ENCODE data around the gene EIF4E1B.

EIF4E1B gene

GRCh38 chr5:176658817-176659511 lies 28.5 kb downstream of the EIF4E1B start:
- H3K9ac ChIP-seq = peak overlapping the region in 10 of 11 experiments; percentile 13 to 68 (median 50); a peak in 15 of 22 replicates
- peak overlapping the region; percentile 88 to 100 (median 97) for H3K4me2 ChIP-seq
- peak in 2 of 11 experiments; percentile 22 to 29; a peak in 1 of 22 replicates for TF ChIP-seq Cebpa-rat (IDR thresholded peaks at IDR 0.05)

GRCh38 chr5:176659512-176659839 lies 29.0 kb downstream of the EIF4E1B start:
- peak overlapping the region in 5 of 11 experiments; percentile 35 to 60 (median 41); a peak in 5 of 22 replicates for H3K9ac ChIP-seq
- H3K9me3 ChIP-seq (replicated peaks in 1 of 11) = no peaks in the 10 kb centered on the region
- peaks cover 0 to 33% (median 26%) of the 10 kb centered on the region in 11 experiments; a peak in 20 of 22 replicates for H3K36me3 ChIP-seq
- H3K27me3 ChIP-seq = 0 out of 22 replicates have a peak, but pooled peaks cover 0 to 3% (median 0%) of the 10 kb centered on the region in 11 experiments
- no peak overlapping the region; a peak in 1 of 20 replicates for H3K4me3 ChIP-seq
- TF ChIP-seq Cebpa-rat (IDR thresholded peaks at IDR 0.05) = no peak
- peaks cover 15 to 65% (median 40%) of the 10 kb centered on the region in 10 experiments for H3K4me1 ChIP-seq
- peaks cover 12 to 78% (median 36%) of the 10 kb centered on the region in 11 experiments; a peak in 18 of 22 replicates for H4K20me1 ChIP-seq
- peak overlapping the region; percentile 88 to 100 (median 97) for H3K4me2 ChIP-seq
- H3K27ac ChIP-seq = peak overlapping the region in 6 of 11 experiments; percentile 11 to 77 (median 46); a peak in 5 of 22 replicates

More at GRCh38 chr5:176658817-176659511, 28.5 kb downstream of the EIF4E1B start:
- Histone ChIP-seq H3K36me3 (peaks cover 0 to 38% (median 30%) of the 10 kb centered on the region in 11 experiments; a peak in 20 of 22 replicates), H4K20me1 (peaks cover 17 to 82% (median 41%) of the 10 kb centered on the region in 11 experiments; a peak in 19 of 22 replicates), H3K27me3 (0 out of 22 replicates have a peak, but pooled peaks cover 0 to 3% (median 0%) of the 10 kb centered on the region in 11 experiments), H3K9me3 (replicated peaks in 1 of 11) (no peaks in the 10 kb centered on the region), H3K27ac (peak overlapping the region in 8 of 11 experiments; percentile 17 to 77 (median 52); a peak in 13 of 22 replicates), H3K4me3 (peak overlapping the region; percentile 0 to 63 (median 44); a peak in 17 of 20 replicates), H3K4me1 (peaks cover 15 to 70% (median 45%) of the 10 kb centered on the region in 10 experiments)

GRCh38 chr5:176659860-176660461 lies 29.5 kb downstream of the EIF4E1B start:
- Histone ChIP-seq H3K27ac (no peak overlapping the region), H3K4me2 (peak overlapping the region in 1 of 11 experiments; percentile 25; a peak in 1 of 22 replicates), H3K9me3 (replicated peaks in 1 of 11) (no peaks in the 10 kb centered on the region), H3K36me3 (peaks cover 0 to 28% (median 21%) of the 10 kb centered on the region in 11 experiments; a peak in 20 of 22 replicates), H3K4me3 (no peak overlapping the region), H3K27me3 (0 out of 22 replicates have a peak, but pooled peaks cover 0 to 3% (median 0%) of the 10 kb centered on the region in 11 experiments), H3K4me1 (peaks cover 15 to 60% (median 37%) of the 10 kb centered on the region in 10 experiments), H3K9ac (no peak overlapping the region; a peak in 1 of 22 replicates), H4K20me1 (peaks cover 9 to 73% (median 32%) of the 10 kb centered on the region in 11 experiments; a peak in 18 of 22 replicates)
- no peak for TF ChIP-seq Cebpa-rat (IDR thresholded peaks at IDR 0.05)

GRCh38 chr5:176660530-176660859 lies 30.0 kb downstream of the EIF4E1B start:
- H3K27me3 ChIP-seq = 0 out of 22 replicates have a peak, but pooled peaks cover 0 to 3% (median 0%) of the 10 kb centered on the region in 11 experiments
- no peak overlapping the region for H3K27ac ChIP-seq
- H3K36me3 ChIP-seq = peaks cover 0 to 23% (median 16%) of the 10 kb centered on the region in 11 experiments; a peak in 20 of 22 replicates
- no peak for TF ChIP-seq Cebpa-rat (IDR thresholded peaks at IDR 0.05)
- H3K4me1 ChIP-seq = peaks cover 15 to 56% (median 37%) of the 10 kb centered on the region in 10 experiments
- peak overlapping the region in 6 of 11 experiments; percentile 22 to 93 (median 32); a peak in 6 of 22 replicates for H3K4me2 ChIP-seq
- no peak overlapping the region; a peak in 1 of 22 replicates for H3K9ac ChIP-seq
- peaks cover 9 to 68% (median 30%) of the 10 kb centered on the region in 11 experiments; a peak in 18 of 22 replicates for H4K20me1 ChIP-seq
- no peaks in the 10 kb centered on the region for H3K9me3 ChIP-seq (replicated peaks in 1 of 11)
- H3K4me3 ChIP-seq = no peak overlapping the region

- Histone ChIP-seq H3K4me1 (peaks cover 15 to 50% (median 37%) of the 10 kb centered on the region in 10 experiments), H3K4me2 (peak overlapping the region; percentile 11 to 93 (median 40); a peak in 19 of 22 replicates), H4K20me1 (peaks cover 9 to 63% (median 29%) of the 10 kb centered on the region in 11 experiments; a peak in 18 of 22 replicates), H3K36me3 (peaks cover 0 to 18% (median 13%) of the 10 kb centered on the region in 11 experiments; a peak in 20 of 22 replicates), H3K4me3 (no peak overlapping the region), H3K9ac (no peak overlapping the region; a peak in 1 of 22 replicates), H3K27me3 (0 out of 22 replicates have a peak, but pooled peaks cover 0 to 3% (median 0%) of the 10 kb centered on the region in 11 experiments), H3K9me3 (replicated peaks in 1 of 11) (no peaks in the 10 kb centered on the region), H3K27ac (no peak overlapping the region)
- peak in 2 of 11 experiments; percentile 49 to 71; a peak in 3 of 22 replicates for TF ChIP-seq Cebpa-rat (IDR thresholded peaks at IDR 0.05)
Observed at GRCh38 chr5:176660860-176661641, 30.6 kb downstream of the EIF4E1B start.

GRCh38 chr5:176661676-176662075 lies 31.2 kb downstream of the EIF4E1B start:
- Histone ChIP-seq H3K9me3 (replicated peaks in 1 of 11) (no peaks in the 10 kb centered on the region), H4K20me1 (peaks cover 9 to 57% (median 23%) of the 10 kb centered on the region in 11 experiments; a peak in 18 of 22 replicates), H3K4me1 (peaks cover 15 to 48% (median 37%) of the 10 kb centered on the region in 10 experiments), H3K27me3 (0 out of 22 replicates have a peak, but pooled peaks cover 0 to 3% (median 0%) of the 10 kb centered on the region in 11 experiments), H3K4me3 (no peak overlapping the region), H3K9ac (no peak overlapping the region), H3K4me2 (peak overlapping the region in 6 of 11 experiments; percentile 2 to 51 (median 30); a peak in 11 of 22 replicates), H3K27ac (no peak overlapping the region), H3K36me3 (peaks cover 0 to 11% (median 10%) of the 10 kb centered on the region in 11 experiments; a peak in 20 of 22 replicates)
- TF ChIP-seq Cebpa-rat (IDR thresholded peaks at IDR 0.05) = no peak

GRCh38 chr5:176662371-176663333 lies 32.2 kb downstream of the EIF4E1B start:
- Histone ChIP-seq H3K4me2 (peak overlapping the region in 4 of 11 experiments; percentile 11 to 51 (median 30); a peak in 5 of 22 replicates), H3K27ac (no peak overlapping the region), H3K9ac (no peak overlapping the region), H3K27me3 (0 out of 22 replicates have a peak, but pooled peaks cover 0 to 3% (median 0%) of the 10 kb centered on the region in 11 experiments), H3K4me1 (peaks cover 15 to 46% (median 35%) of the 10 kb centered on the region in 10 experiments), H4K20me1 (peaks cover 8 to 49% (median 16%) of the 10 kb centered on the region in 11 experiments; a peak in 18 of 22 replicates), H3K9me3 (replicated peaks in 1 of 11) (no peaks in the 10 kb centered on the region; a peak in 1 of 22 replicates), H3K36me3 (peaks cover 0 to 2% (median under 1%) of the 10 kb centered on the region in 11 experiments; a peak in 7 of 22 replicates), H3K4me3 (no peak overlapping the region)
- no peak for TF ChIP-seq Cebpa-rat (IDR thresholded peaks at IDR 0.05)

Measured in BLaER1 treated with 17β-estradiol and CSF1 and Interleukin-3, amounts not matched to agents 10 nM and 100 nM (cell line).